GM12874 (cell line): Measurements from ENCODE around the gene PRKAG3.

Experiments used
- TF ChIP-seq, protein P1 (sequence below): IDR thresholded peaks from 2 replicates; pipeline ENCODE4 v1.5.1; 2011; ENCODE audit warnings: low read depth, mild to moderate bottlenecking, control low read depth, low read length, moderate library complexity; ENCODE audit not compliant: insufficient read depth

Gene PRKAG3

DNA sequence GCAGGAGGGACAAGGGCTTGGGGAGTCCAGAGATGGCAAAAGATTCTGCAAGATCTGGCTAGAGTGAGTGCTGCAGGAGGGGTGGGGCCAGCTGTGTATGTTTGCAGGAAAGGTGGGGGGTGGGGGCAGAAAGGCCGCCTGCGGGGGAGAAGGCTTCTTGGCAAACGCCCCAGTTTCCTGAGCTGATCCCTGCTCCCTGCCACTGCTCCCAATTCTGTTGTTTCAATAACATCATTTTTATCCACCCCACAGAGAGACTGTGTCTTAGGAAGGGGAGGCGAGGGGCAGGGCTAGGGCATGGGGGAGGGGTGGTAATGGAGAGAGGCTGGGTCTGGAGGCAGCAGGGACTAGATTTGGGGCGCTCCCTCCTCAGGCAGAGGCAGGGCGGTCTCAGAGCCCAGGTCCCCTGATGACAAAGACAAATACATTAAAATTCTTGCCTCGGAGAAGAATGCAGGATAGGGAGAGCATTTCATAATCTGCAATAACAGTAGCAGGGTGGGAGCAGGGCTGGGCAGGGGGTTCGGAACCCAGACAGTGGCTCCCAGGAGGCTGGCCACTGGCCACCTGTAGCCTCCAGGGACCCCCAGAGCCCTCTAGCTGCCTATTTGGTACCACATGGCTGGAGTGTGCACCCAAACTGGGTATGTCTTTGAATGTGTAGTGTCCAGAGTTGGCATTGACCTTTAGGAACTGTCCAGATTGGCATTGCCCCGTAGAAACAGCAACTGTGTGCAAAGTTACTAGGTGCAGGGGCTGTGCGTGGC, 26.0 kb upstream of the PRKAG3 start:
- TF ChIP-seq, protein P1, sequence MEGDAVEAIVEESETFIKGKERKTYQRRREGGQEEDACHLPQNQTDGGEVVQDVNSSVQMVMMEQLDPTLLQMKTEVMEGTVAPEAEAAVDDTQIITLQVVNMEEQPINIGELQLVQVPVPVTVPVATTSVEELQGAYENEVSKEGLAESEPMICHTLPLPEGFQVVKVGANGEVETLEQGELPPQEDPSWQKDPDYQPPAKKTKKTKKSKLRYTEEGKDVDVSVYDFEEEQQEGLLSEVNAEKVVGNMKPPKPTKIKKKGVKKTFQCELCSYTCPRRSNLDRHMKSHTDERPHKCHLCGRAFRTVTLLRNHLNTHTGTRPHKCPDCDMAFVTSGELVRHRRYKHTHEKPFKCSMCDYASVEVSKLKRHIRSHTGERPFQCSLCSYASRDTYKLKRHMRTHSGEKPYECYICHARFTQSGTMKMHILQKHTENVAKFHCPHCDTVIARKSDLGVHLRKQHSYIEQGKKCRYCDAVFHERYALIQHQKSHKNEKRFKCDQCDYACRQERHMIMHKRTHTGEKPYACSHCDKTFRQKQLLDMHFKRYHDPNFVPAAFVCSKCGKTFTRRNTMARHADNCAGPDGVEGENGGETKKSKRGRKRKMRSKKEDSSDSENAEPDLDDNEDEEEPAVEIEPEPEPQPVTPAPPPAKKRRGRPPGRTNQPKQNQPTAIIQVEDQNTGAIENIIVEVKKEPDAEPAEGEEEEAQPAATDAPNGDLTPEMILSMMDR, result no peak

GRCh38 chr2:218856896-218857243, 25.3 kb upstream of the PRKAG3 start:
- TF ChIP-seq, protein P1, result no peak

- TF ChIP-seq, protein P1, result no peak
These were observed 24.7 kb upstream of the PRKAG3 start for GRCh38 chr2:218856167-218856895.

- TF ChIP-seq, protein P1, result no peak
These were observed 23.9 kb upstream of the PRKAG3 start for GRCh38 chr2:218855305-218856166.

GRCh38 chr2:218854860-218855259, 23.3 kb upstream of the PRKAG3 start:
- TF ChIP-seq, protein P1, result no peak

- TF ChIP-seq, protein P1, result no peak
These were observed 22.2 kb upstream of the PRKAG3 start for GRCh38 chr2:218853766-218854165.
